Panc1 (cell line): ENCODE results near the gene RSPH6A. TPM values are rescaled to one million over a fixed set of nuclear protein-coding genes. Genes with fewer than 3 reads are reported as not detected.

Experiments used
- ATAC-seq: fragments of 200-7000 bp; cut with Tn5 transposase; 2 replicates; pipeline ENCODE4 v1.9.1; 2020; ENCODE audit warnings: mild to moderate bottlenecking, moderate library complexity
- BruUV-seq: library from RNA; stranded (reverse); fragments of 400-500 nt; replicated peaks from 2 replicates; lab custom pipeline; 2021; lab: Mats Ljungman, UMichigan
- CTCF ChIA-PET: fragments of 300-600 bp; sonication (Branson Sonifier 250); formaldehyde crosslinking; loops from one replicate; lab custom pipeline; 2022; ENCODE audit warnings: antibody characterized with exemption; lab: Charles Lee
- POLR2A ChIA-PET: fragments of 300-600 bp; sonication (Branson Sonifier 250); formaldehyde crosslinking; loops from one replicate; lab custom pipeline; 2022; ENCODE audit warnings: antibody characterized with exemption; lab: Charles Lee
- DNase-seq: peaks from one replicate; pipeline ENCODE4 v3.0.0-alpha.2; 2010; ENCODE audit warnings: low read depth, low spot score
- H3K27ac ChIP-seq: 2 replicates; pipeline ENCODE4 v1.5.1; 2011; ENCODE audit warnings: mild to moderate bottlenecking, low read length, inconsistent platforms
- H3K27me3 ChIP-seq: fragments of 200-500 bp; sonication (Bioruptor generic); 2 replicates; pipeline ENCODE4 v1.6.0; 2014; ENCODE audit warnings: low read length, inconsistent platforms; ENCODE audit not compliant: control insufficient read depth, insufficient read depth
- H3K36me3 ChIP-seq: fragments of 200-500 bp; sonication (Bioruptor generic); 2 replicates; pipeline ENCODE4 v1.5.1; 2014; ENCODE audit warnings: inconsistent platforms, mild to moderate bottlenecking, low read length, moderate library complexity; ENCODE audit not compliant: control insufficient read depth, insufficient read depth
- H3K4me1 ChIP-seq: 2 replicates; pipeline ENCODE4 v1.5.1; 2011; ENCODE audit warnings: inconsistent platforms, mild to moderate bottlenecking, low read length, moderate library complexity; ENCODE audit not compliant: control insufficient read depth, insufficient read depth
- H3K4me3 ChIP-seq, 2 experiments: 2 replicates each; pipeline ENCODE4 v1.5.1; 2011 to 2012; ENCODE audit warnings: low read depth in 2 of 2, low read length in 2 of 2, mild to moderate bottlenecking in 2 of 2, inconsistent platforms in 1 of 2, moderate library complexity in 1 of 2
- H3K9me3 ChIP-seq: fragments of 200-500 bp; sonication (Bioruptor generic); 2 replicates; pipeline ENCODE4 v1.5.1; 2014; ENCODE audit warnings: low read depth, mild to moderate bottlenecking, inconsistent platforms, low read length, moderate library complexity; ENCODE audit not compliant: control insufficient read depth, insufficient read depth
- CTCF ChIP-seq: fragments of 450-650 bp; IDR thresholded peaks from 2 replicates; pipeline ENCODE4 v1.5.1; 2017; ENCODE audit warnings: mild to moderate bottlenecking
- POLR2AphosphoS5 ChIP-seq: IDR thresholded peaks from 2 replicates; pipeline ENCODE4 v1.6.1; 2012; ENCODE audit warnings: mild to moderate bottlenecking, low read depth, low read length, moderate library complexity
- REST ChIP-seq, 2 experiments: IDR thresholded peaks; 2 replicates each; pipeline ENCODE4 v1.6.1; 2011 to 2012; ENCODE audit warnings: low read depth in 2 of 2, control low read depth in 1 of 2, low read length in 1 of 2, mild to moderate bottlenecking in 1 of 2, moderate library complexity in 1 of 2; ENCODE audit not compliant: insufficient read depth in 1 of 2
- SIN3A ChIP-seq: IDR thresholded peaks from 2 replicates; pipeline ENCODE4 v1.6.1; 2012; ENCODE audit warnings: low read depth, mild to moderate bottlenecking, low read length, moderate library complexity, borderline replicate concordance; ENCODE audit not compliant: insufficient read depth
- TCF7L2 ChIP-seq: IDR thresholded peaks from 2 replicates; pipeline ENCODE4 v1.6.1; 2011; ENCODE audit warnings: mild to moderate bottlenecking, low read depth, low read length, inconsistent platforms
- in situ Hi-C: cut with HindIII; loops from 2 replicates; pipeline ENCODE4 v1.10.0; 2016; ENCODE audit warnings: low sequenced_read_pairs, low pct_unique_long_range_greater_than_20kb
- intact Hi-C: fragments of 100-400 bp; cut with micrococcal nuclease; formaldehyde crosslinking; loops from one replicate; pipeline ENCODE4 v1.10.0; 2022; ENCODE audit not compliant: unreplicated experiment
- total RNA-seq: library from RNA; stranded (reverse); gene quantifications from one replicate; pipeline ENCODE4 v1.2.1, GENCODE V29; 2021; ENCODE audit not compliant: unreplicated experiment

The RSPH6A gene
- total RNA-seq, 1 experiment from 2014 or later, result not detected

- TF ChIP-seq SIN3A (no peak), POLR2AphosphoS5 (no peak), CTCF (no peak), TCF7L2 (no peak), REST (IDR thresholded peaks at IDR 0.05; ENCODE audit: insufficient read depth in 1 of 2, low read depth in 2 of 2, low read length in 1 of 2) (no peak)
- Histone ChIP-seq H3K4me3 (no peak overlapping the region), H3K4me1 (no peaks in the 10 kb centered on the region), H3K9me3 (no peaks in the 10 kb centered on the region), H3K36me3 (no peaks in the 10 kb centered on the region), H3K27ac (no peak overlapping the region), H3K27me3 (no peaks in the 10 kb centered on the region)
- ATAC-seq (no peak), DNase-seq (no peak)
- in situ Hi-C loops, result no loop called here
- CTCF ChIA-PET, result no interaction called here
- no TSS peak for BruUV-seq
- intact Hi-C loops, result no loop called here
- POLR2A ChIA-PET, result no interaction called here
Measured at GRCh38 chr19:45746866-45747265, 68.2 kb downstream of the RSPH6A start.

Other genes starting within 250 kb of the RSPH6A start
- 20.3 TPM for gene OPA3, start 230.5 kb downstream of the RSPH6A start, total RNA-seq
- gene GPR4, start 213.1 kb downstream of the RSPH6A start, total RNA-seq, result 0.23 TPM
- gene EML2, start 175.9 kb downstream of the RSPH6A start, total RNA-seq, result 32.7 TPM
- 2.0 TPM for gene GIPR, start 147.1 kb downstream of the RSPH6A start, total RNA-seq
- 496 TPM for gene SNRPD2, start 123.4 kb downstream of the RSPH6A start, total RNA-seq
- gene QPCTL, start 122.6 kb downstream of the RSPH6A start, total RNA-seq, result 19.4 TPM
- 25.1 TPM for gene FBXO46, start 84.4 kb downstream of the RSPH6A start, total RNA-seq
- not detected for gene MEIOSIN, start 81.9 kb downstream of the RSPH6A start, total RNA-seq
- gene SIX5, start 46.1 kb downstream of the RSPH6A start, total RNA-seq, result 38.7 TPM
- gene DMPK, start 32.8 kb downstream of the RSPH6A start, total RNA-seq, result 119 TPM
- 64.6 TPM for gene DMWD, start 22.5 kb downstream of the RSPH6A start, total RNA-seq
- gene SYMPK, start 47.8 kb upstream of the RSPH6A start, total RNA-seq, result 47.7 TPM
- gene FOXA3, start 49.0 kb upstream of the RSPH6A start, total RNA-seq, result 0.26 TPM
- 21.9 TPM for gene IRF2BP1, start 70.8 kb upstream of the RSPH6A start, total RNA-seq
- gene MYPOP, start 87.3 kb upstream of the RSPH6A start, total RNA-seq, result 11.1 TPM
- gene NANOS2, start 99.5 kb upstream of the RSPH6A start, total RNA-seq, result not detected
- gene NOVA2, start 158.6 kb upstream of the RSPH6A start, total RNA-seq, result 0.44 TPM
- gene CCDC61, start 180.2 kb upstream of the RSPH6A start, total RNA-seq, result 17.9 TPM
- gene PGLYRP1, start 207.7 kb upstream of the RSPH6A start, total RNA-seq, result not detected
- 0.39 TPM for gene IGFL4, start 225.7 kb upstream of the RSPH6A start, total RNA-seq